Astrocyte (in vitro differentiated cells and primary cell): ENCODE results near the gene FAM83D. TPM values are rescaled to one million over a fixed set of nuclear protein-coding genes. Genes with fewer than 3 reads are reported as not detected.

Experiments
- DNase-seq: peaks from one replicate; pipeline ENCODE4 v3.0.0-alpha.2; 2010; ENCODE audit warnings: low read depth
- FAIRE-seq: peaks from 2 replicates; lab custom pipeline; 2011; peaks lifted over from hg19 to GRCh38; lab: Jason Lieb, UNC
- H2AFZ ChIP-seq: 2 replicates; pipeline ENCODE4 v1.6.0; 2012; ENCODE audit warnings: low read depth, low read length, inconsistent platforms
- H3K27ac ChIP-seq: 2 replicates; pipeline ENCODE4 v1.5.1; 2011; ENCODE audit warnings: low read depth, low read length, inconsistent platforms
- H3K27me3 ChIP-seq: 2 replicates; pipeline ENCODE4 v1.6.0; 2011; ENCODE audit warnings: low read length, inconsistent platforms; ENCODE audit not compliant: insufficient read depth
- H3K36me3 ChIP-seq: 2 replicates; pipeline ENCODE4 v1.5.1; 2011; ENCODE audit warnings: low read length, inconsistent platforms; ENCODE audit not compliant: insufficient read depth
- H3K4me1 ChIP-seq: 2 replicates; pipeline ENCODE4 v1.5.1; 2011; ENCODE audit warnings: low read length, inconsistent platforms; ENCODE audit not compliant: insufficient read depth
- H3K4me2 ChIP-seq: 2 replicates; pipeline ENCODE4 v1.6.0; 2012; ENCODE audit warnings: low read length, inconsistent platforms
- H3K4me3 ChIP-seq: 2 replicates; pipeline ENCODE4 v1.5.1; 2011; ENCODE audit warnings: low read depth, mild to moderate bottlenecking, low read length, inconsistent platforms; ENCODE audit not compliant: insufficient read depth
- H3K79me2 ChIP-seq: 2 replicates; pipeline ENCODE4 v1.6.0; 2012; ENCODE audit warnings: mild to moderate bottlenecking, low read length, inconsistent platforms; ENCODE audit not compliant: insufficient read depth
- H3K9ac ChIP-seq: 2 replicates; pipeline ENCODE4 v1.6.0; 2012; ENCODE audit warnings: mild to moderate bottlenecking, low read length, inconsistent platforms
- H3K9me3 ChIP-seq: 2 replicates; pipeline ENCODE4 v1.5.1; 2012; ENCODE audit warnings: low read depth, mild to moderate bottlenecking, low read length, inconsistent platforms; ENCODE audit not compliant: insufficient read depth
- H4K20me1 ChIP-seq: 2 replicates; pipeline ENCODE4 v1.6.0; 2012; ENCODE audit warnings: low read length, inconsistent platforms; ENCODE audit not compliant: insufficient read depth
- H3K27ac Mint-ChIP-seq: one replicate; pipeline ENCODE4 v1.8.0; 2021; ENCODE audit warnings: mild to moderate bottlenecking, mixed read lengths; ENCODE audit not compliant: unreplicated experiment
- H3K27me3 Mint-ChIP-seq: one replicate; pipeline ENCODE4 v1.8.0; 2021; ENCODE audit warnings: low read depth, mixed read lengths; ENCODE audit not compliant: unreplicated experiment
- H3K36me3 Mint-ChIP-seq: one replicate; pipeline ENCODE4 v1.8.0; 2021; ENCODE audit warnings: low read depth, mixed read lengths; ENCODE audit not compliant: unreplicated experiment
- H3K4me1 Mint-ChIP-seq: one replicate; pipeline ENCODE4 v1.8.0; 2021; ENCODE audit warnings: low read depth, mixed read lengths; ENCODE audit not compliant: unreplicated experiment
- H3K4me3 Mint-ChIP-seq: one replicate; pipeline ENCODE4 v1.8.0; 2021; ENCODE audit warnings: mild to moderate bottlenecking, moderate library complexity, mixed read lengths; ENCODE audit not compliant: unreplicated experiment
- H3K9me3 Mint-ChIP-seq: one replicate; pipeline ENCODE4 v1.8.0; 2021; ENCODE audit warnings: mild to moderate bottlenecking, mixed read lengths; ENCODE audit not compliant: unreplicated experiment
- CTCF ChIP-seq: IDR thresholded peaks from 2 replicates; pipeline ENCODE4 v1.5.1; 2011; ENCODE audit warnings: low read depth, mild to moderate bottlenecking, inconsistent platforms, low read length, moderate library complexity; ENCODE audit not compliant: insufficient read depth
- EZH2 ChIP-seq: IDR thresholded peaks from 2 replicates; pipeline ENCODE4 v1.6.1; 2012; ENCODE audit warnings: mild to moderate bottlenecking, low read length, inconsistent platforms; ENCODE audit not compliant: insufficient read depth
- total RNA-seq: library from RNA; stranded (reverse); gene quantifications from 2 replicates; pipeline ENCODE4 v1.2.1, GENCODE V29; 2021

Gene FAM83D
- total RNA-seq, 1 donor from 2014 or later: 3.3 TPM

GRCh38 chr20:38973645-38974044 lies 47.4 kb downstream of the FAM83D start:
- Histone ChIP-seq H3K4me3 (no peak overlapping the region), H3K27ac (no peak overlapping the region), H3K79me2 (peaks cover 13% of the 10 kb centered on the region), H4K20me1 (peaks cover 13% of the 10 kb centered on the region), H3K9ac (no peak overlapping the region), H3K36me3 (peaks cover 4% of the 10 kb centered on the region), H3K27me3 (no peaks in the 10 kb centered on the region), H3K4me2 (peak overlapping the region; percentile 24), H3K9me3 (no peaks in the 10 kb centered on the region), H3K4me1 (peaks cover 17% of the 10 kb centered on the region), H2AFZ (no peak overlapping the region)
- peaks cover 6% of the 10 kb centered on the region for H3K36me3 Mint-ChIP-seq
- FAIRE-seq (peak; percentile 52), DNase-seq (peak; percentile 57)
- TF ChIP-seq EZH2 (no peak), CTCF (no peak)
- no peaks in the 10 kb centered on the region for H3K27me3 Mint-ChIP-seq
- H3K4me3 Mint-ChIP-seq: no peak overlapping the region
- no peak overlapping the region for H3K27ac Mint-ChIP-seq
- H3K4me1 Mint-ChIP-seq: peaks cover 25% of the 10 kb centered on the region
- no peaks in the 10 kb centered on the region for H3K9me3 Mint-ChIP-seq

- H3K9ac ChIP-seq: no peak overlapping the region
- H3K9me3 Mint-ChIP-seq: no peaks in the 10 kb centered on the region
- DNase-seq (peak; percentile 41), FAIRE-seq (no peak)
- H3K4me3 Mint-ChIP-seq: no peak overlapping the region
- peaks cover 16% of the 10 kb centered on the region for H3K4me1 Mint-ChIP-seq
- H3K36me3 Mint-ChIP-seq: peaks cover 3% of the 10 kb centered on the region
- peaks cover 4% of the 10 kb centered on the region for H3K36me3 ChIP-seq
- H3K9me3 ChIP-seq: no peaks in the 10 kb centered on the region
- no peak overlapping the region for H3K27ac ChIP-seq
- peaks cover 25% of the 10 kb centered on the region for H4K20me1 ChIP-seq
- peaks cover 6% of the 10 kb centered on the region for H3K4me1 ChIP-seq
- no peaks in the 10 kb centered on the region for H3K27me3 ChIP-seq
- H3K27me3 Mint-ChIP-seq: no peaks in the 10 kb centered on the region
- TF ChIP-seq CTCF (no peak), EZH2 (no peak)
- H3K4me3 ChIP-seq: no peak overlapping the region
- H3K27ac Mint-ChIP-seq: no peak overlapping the region
- H2AFZ ChIP-seq: no peak overlapping the region
- H3K4me2 ChIP-seq: no peak overlapping the region
- H3K79me2 ChIP-seq: peaks cover 20% of the 10 kb centered on the region
These were observed 49.4 kb downstream of the FAM83D start for GRCh38 chr20:38975539-38976120.

- H4K20me1 ChIP-seq: peaks cover 33% of the 10 kb centered on the region
- peaks cover 12% of the 10 kb centered on the region for H3K4me1 Mint-ChIP-seq
- DNase-seq: no peak
- no peak overlapping the region for H3K4me2 ChIP-seq
- peaks cover 1% of the 10 kb centered on the region for H3K36me3 Mint-ChIP-seq
- no peak overlapping the region for H3K27ac ChIP-seq
- H3K79me2 ChIP-seq: peaks cover 22% of the 10 kb centered on the region
- peaks cover 4% of the 10 kb centered on the region for H3K36me3 ChIP-seq
- H3K27me3 Mint-ChIP-seq: no peaks in the 10 kb centered on the region
- no peak overlapping the region for H2AFZ ChIP-seq
- H3K9me3 ChIP-seq: no peaks in the 10 kb centered on the region
- H3K4me1 ChIP-seq: peaks cover 5% of the 10 kb centered on the region
- no peak overlapping the region for H3K4me3 Mint-ChIP-seq
- no peak overlapping the region for H3K4me3 ChIP-seq
- no peaks in the 10 kb centered on the region for H3K27me3 ChIP-seq
- no peaks in the 10 kb centered on the region for H3K9me3 Mint-ChIP-seq
- no peak for TF ChIP-seq EZH2
- no peak for TF ChIP-seq CTCF
- FAIRE-seq: no peak
- no peak overlapping the region for H3K9ac ChIP-seq
- H3K27ac Mint-ChIP-seq: no peak overlapping the region
These were observed 53.2 kb downstream of the FAM83D start for GRCh38 chr20:38979434-38979833.
